Measurements from ENCODE around the gene TNFRSF11A. TPM values are rescaled to one million over a fixed set of nuclear protein-coding genes. Genes with fewer than 3 reads are reported as not detected.

The TNFRSF11A gene
- polyA plus RNA-seq, 10 donors = 2.8 to 4.4 (median 3.6) TPM

DNA sequence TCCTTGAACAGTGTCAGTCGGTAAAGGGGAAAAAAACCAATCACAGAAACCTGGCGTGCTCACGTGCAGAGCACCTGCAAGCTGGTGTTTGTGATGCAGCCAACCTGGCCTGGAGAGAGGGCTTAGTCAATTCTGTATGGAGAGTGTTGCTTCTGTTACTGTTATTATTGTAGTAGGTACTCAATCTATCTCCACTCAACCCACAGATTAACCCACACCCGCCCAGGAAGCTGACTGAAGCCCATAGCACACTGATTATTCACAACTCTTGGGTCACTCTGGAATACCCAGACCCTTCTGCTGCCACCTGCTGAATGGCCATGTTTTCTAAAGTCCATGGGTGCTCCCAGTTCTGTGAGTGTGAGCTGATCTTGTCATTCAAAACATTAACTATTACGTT is 53.9 kb downstream of the TNFRSF11A start:
- no peak for DNase-seq

DNA sequence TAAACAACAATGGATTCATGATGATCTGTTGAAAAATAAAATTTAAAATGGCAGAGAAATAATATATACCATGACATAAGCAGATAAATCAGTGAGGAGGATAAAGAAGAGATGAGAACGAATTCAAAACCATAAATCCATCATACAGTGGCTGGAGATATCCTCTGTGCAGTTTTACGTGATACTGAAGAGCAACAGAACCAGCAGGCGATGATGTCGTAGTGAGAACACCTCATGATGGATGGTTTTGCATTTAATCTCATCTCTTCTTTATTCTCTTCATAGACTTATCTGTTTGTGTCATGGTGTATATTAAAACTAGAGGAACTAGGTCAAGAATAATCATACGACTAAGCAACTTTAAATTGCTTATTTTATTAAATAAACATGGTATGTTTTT is 56.3 kb downstream of the TNFRSF11A start:
- no peak for DNase-seq

DNA sequence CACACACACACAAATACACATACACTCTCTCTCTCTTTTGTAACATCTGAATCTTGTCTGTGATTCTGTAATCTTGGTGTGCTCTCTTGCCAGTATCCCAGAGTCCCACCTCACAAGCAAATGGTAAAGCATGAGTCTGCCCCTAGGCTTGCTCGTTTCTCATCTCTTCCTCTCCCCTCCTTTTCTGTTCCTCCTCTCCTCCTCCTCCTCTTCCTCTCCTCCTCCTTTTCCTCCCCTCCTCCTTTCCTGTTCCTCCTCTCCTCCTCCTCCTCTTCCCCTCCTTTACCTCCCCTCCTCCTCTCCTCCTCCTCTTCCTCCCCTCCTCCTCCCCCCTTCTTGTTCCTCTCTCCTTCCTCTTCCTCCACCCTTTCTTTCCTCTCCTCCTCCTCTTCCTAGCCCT is 59.0 kb downstream of the TNFRSF11A start:
- DNase-seq = no peak

DNA sequence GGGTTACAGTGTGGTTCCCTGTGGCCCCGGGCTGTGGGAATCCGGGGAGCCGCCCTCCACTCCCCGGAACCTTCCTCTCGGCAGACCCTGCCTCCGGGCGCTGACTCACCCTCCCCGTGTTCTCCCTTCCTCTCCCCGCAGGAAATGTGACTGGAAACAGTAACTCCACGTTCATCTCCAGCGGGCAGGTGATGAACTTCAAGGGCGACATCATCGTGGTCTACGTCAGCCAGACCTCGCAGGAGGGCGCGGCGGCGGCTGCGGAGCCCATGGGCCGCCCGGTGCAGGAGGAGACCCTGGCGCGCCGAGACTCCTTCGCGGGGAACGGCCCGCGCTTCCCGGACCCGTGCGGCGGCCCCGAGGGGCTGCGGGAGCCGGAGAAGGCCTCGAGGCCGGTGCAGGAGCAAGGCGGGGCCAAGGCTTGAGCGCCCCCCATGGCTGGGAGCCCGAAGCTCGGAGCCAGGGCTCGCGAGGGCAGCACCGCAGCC is 59.5 kb downstream of the TNFRSF11A start:
- peak in 1 of 3 donors; percentile 38 for DNase-seq

DNA sequence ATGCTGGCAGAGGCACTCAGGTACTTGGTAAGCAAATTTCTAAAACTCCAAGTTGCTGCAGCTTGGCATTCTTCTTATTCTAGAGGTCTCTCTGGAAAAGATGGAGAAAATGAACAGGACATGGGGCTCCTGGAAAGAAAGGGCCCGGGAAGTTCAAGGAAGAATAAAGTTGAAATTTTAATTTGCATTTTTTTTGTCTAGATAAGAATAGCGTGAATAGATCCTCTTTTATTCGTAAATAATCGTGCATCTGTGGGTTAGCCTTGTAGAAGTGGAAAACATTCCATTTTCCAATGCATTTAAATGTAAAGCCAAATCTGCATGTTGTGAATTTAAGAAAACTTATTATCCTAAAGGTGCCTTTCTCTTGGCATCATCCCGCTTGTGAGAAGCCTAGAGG is 61.0 kb downstream of the TNFRSF11A start:
- DNase-seq = no peak

DNA sequence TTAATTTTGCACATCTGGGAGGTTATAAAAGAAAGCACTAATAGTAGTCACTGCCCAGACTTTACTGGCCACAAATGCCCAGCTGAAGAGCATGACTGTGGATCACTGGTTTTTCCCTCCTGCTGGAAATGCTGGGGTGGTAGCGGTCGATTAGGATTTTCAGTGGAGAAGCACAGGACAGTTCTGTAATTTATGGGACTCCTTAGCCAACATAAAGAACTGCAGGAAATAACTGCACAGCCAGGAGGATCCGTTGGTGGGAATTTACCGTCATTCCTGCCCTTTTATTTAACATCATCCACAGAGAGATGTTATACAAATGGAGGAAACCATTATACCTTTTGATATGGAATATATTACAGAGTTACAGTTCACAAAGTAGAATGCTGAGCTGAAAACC is 61.5 kb downstream of the TNFRSF11A start:
- DNase-seq = no peak

DNA sequence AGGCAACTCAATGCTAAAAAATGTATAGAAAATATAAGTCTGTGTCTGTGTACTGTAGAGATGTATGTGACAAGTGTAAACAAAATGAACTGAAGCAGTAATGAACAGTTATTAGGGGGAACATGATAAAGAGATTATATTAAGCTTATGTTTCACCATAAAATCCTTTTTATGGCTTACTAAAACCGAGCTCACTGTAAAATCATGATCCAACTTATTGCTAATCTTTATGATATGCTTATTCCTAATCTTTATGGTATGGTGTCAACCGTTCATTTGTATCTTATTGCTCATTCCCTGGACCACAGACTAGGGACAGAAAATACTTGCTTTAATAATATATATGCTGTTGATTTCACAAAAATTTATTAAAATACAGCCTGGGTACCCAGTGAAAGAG is 62.1 kb downstream of the TNFRSF11A start:
- no peak for DNase-seq

DNA sequence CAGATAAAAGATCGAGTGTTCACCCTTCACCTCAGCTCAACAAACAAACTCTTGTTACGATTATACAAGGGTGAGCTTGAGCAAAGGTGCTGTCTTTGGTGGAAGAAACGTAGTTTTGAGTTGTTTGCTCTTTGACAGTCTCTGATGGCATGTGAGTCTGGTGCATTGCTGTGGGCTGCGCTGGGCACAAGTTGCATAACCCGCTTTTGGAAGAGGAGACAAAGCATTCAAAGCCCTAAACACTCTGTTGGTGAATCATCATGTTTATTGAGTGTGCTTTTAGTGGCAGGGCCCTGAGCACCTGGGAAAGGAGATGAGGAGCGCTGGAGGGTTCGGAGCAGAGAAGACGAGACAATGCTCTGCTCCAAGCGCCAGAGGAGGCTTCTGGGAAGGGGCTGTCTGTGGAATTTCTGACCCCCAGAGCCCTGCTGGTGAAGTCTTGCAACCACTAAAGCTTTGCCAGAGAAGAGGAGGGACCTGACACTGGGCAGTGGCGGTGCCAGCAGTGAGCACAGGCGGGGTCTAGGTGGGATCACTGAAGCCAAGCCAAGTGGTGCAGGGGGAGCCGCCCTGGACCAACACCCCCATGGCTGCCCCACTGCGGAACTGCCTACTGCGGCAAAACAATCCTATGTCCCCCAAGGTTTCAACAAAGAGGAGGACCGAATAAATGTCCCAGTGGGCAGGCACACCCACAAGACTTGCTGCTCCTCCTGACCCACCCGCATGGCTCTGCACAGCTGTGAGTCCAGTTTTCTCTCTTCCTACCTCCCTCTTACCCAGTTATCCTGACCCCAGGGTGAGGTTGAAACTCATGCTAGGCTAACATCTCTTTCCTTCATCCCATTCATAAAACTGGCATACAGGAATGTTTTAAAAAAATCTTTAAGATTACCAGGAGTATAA is 64.0 kb downstream of the TNFRSF11A start:
- no peak for DNase-seq

DNA sequence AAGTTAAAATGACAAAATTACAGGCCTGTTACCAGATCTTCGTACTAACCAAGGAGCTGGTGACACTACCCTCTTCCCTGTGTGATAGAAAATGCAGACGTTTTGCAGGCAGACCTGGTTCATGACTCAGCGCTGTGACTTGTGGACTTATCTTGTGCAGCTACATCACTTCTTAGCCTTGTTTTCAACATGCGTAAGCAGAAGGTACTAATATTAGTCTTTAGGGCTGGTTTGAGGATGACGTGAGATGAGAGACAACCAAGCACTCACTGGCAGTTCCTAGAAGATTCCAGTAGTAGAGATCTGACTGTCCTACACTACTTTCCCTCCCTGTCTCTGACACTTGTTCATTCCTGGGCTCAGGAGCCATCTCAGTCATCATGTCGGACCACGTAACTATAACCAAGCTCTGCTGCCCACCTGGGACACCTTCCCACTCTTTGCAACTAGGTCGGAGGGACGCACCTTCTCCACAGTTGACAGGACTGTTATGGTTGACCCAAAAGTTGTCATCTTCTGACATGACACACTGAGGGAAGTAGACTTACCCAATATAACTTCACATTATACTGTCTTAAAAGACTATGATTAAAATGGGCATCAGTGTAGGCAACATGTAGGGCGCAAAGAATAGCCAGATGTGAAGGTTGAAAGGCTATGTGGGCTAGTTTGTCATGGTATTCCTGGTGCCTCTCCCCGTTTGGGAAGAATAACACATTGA is 64.8 kb downstream of the TNFRSF11A start:
- no peak for DNase-seq

DNA sequence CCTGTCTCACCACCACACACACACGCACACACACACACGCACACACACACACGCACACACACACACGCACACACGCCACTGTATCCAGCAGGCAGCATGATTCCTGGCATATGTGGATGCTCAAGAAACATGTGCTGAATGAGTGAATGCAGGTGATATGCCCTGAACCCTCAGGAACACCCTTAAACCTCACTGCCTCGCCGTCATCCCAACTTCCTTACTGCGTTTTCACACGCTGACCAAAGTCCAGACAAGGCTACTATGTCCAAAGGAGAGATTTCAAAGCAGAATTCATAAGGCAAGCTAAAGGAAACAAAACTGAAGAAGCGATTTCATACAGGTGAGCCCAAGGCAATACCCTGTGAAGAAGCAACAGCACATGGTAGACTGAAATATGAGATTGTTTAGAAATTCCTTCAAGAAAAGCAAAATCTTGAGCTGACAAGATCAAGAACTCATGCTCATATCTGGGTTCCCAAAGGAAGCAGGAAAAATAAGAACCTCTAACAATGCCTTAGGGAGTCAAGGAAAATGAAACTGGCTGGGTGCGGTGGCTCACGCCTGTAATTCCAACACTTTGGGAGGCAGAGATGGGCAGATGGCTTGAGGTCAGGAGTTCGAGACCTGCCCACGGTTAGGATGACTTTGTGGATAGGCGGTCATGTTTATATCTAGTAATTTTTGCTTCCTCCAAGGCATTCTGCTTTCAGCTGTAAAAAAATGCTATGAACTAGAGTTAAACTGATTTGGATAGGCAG is 69.1 kb downstream of the TNFRSF11A start:
- no peak for DNase-seq

DNA sequence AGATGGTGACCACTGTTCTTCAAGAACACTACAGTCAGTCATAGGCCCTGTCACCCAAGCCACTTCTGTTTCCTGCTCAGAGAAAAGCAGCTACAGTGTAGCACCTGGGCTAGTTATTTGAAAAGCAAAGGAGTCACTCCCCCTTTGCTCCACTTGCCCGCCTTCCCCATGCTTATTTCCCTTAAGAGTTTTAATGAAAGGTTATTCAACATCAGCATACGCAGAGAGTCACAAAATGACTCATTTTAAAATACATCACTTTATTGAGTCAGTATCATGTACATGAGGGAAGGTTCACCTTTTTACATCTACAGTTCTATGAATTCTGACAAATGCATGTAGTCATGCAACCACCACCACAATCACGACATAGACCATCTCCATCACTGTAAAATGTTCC is 71.3 kb downstream of the TNFRSF11A start:
- DNase-seq = no peak

DNA sequence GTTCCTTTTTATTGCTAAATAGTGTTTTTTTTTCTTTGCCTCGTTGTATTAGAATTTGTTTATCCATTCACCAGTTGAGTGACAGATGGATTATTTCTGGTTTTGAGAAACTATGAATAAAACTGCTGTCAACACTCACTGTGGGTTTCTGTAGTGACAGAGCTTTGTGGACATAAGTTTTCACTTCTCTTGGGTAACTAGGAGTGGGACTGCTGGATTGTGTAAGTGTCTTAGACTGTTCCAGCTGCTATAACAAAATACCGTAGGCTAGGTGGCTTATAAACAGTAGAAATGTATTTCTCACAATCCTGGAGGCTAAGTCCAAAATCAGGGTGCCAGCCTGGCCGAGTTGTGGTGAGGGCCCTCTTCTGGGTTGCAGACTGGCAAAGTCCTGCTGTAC is 71.9 kb downstream of the TNFRSF11A start:
- no peak for DNase-seq

DNA sequence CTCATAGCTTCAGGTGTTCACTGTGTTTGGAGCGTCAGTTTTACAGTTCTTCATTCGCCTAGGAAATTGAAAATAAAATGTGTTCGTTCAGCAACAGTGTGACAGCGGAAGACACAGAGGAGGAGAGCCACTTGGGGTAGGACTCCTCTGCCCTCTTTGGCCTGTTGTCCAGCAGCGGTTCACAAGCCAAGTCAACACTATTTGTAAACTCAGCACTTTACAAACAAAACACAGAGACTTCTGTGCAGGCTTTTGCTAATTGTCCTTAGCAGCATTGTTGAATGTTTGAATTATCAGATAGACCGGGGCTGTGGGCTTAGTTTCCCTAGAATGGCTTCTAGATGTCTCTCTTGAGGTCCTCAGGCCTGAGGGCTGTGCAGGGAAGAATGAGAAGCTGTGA is 73.2 kb downstream of the TNFRSF11A start:
- DNase-seq = no peak

DNA sequence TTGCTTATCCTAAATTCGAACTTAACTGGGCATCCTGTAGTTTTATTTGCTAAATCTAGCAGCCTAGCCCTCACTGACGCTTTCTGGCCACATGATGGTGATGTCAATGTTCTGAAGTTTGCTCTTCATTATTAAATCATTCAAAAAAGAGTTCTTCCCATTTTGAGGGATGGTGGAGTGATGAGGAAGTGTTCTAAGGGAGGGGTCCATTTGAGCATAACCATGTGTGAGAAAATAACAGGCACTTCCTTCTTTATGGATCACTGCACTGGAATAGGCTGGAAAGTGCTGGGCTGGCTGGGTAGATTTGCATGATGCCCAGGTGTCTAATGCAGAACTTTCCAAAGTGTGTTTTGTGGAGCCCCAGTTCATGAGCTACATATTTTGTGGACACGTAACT is 74.2 kb downstream of the TNFRSF11A start:
- DNase-seq = no peak

DNA sequence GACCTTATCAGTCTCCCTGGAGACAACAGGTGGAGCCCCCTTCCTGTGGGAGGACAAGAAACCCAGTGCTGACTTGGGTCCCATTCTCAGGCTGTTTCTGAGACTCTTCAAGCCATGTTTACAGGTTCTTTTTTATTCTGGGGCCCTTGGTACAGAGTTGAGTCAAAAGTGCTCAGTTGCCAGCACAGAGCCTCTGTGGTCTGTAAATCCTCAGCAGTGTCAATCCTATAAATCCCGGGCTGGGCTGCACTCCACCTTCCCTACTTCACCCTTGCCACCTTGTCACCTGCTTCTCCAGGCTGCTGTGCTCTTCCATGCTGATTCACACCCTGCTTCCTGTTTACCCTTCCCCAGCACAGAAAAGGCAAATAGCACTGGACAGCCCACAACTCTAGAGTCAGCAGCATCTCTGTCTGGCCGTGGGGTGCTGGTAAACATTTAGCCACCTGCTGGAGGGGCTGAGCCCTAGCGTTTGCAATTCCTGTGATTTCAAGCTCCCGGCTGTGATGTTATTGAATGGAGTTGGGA is 74.7 kb downstream of the TNFRSF11A start:
- DNase-seq = no peak

DNA sequence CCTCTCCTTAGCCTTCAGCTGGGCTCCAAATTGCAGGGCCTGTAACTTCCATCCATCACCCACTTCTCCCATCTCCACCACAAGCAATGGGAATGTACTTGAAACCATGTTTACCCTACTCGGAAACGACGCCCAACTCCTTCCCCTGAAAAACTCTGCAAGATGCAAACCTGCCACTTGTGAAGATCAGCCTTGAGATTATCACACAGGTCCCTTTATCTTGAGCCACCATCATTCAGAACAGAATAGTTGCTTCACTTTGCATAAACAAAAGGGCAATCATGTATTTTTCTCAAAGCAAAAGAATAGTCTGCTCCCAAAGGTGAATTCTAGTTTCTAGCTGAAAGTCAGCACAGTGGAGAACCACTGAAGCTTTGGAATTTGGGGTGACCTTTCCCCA is 75.8 kb downstream of the TNFRSF11A start:
- no peak for DNase-seq

DNA sequence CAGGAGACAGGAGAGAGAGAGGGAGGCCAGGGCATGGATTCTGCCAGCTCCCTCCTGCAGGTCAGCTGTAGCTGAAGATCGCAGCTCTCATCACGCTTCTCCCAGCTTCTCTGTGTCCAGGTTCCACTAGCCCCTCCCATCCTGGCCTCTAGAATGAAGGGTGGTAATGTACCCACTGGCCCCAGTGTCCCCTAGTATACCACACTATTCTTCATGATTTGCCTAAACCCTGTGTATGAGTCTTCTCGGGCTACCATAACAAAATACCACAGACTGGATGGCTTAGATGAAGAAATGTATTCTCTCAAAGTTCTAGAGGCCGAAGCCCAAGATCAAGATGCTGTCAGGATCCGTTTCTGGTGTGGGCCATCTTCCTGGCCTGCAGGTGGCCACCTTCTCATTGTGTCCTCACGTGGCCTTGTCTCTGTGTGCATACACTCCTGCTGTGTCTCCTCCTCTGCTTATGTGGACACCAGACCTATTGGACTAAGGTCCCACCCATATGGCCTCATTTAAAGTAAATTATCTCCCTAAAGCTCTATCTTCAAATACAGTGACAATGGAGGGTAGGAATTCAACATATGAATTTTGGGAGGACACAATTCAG is 77.3 kb downstream of the TNFRSF11A start:
- no peak for DNase-seq

DNA sequence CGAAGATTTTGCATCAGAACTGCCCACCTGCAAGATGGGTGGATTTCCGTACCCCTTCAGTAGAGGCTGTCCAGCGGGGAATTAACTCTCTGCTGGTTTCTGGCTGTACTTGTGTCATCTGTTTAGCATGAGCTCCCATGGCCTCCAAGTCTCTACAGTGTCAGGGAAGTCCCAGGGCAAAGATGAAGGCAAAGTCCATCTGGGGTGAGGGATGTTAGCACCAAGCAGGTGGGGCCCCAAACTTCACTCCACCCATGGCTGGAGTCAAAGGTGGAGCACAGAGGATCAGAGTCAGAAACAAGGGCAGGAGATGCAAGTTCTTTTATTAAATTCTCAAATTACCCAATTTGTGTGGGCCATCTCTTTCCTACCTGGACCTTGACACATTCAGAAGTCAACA is 78.0 kb downstream of the TNFRSF11A start:
- no peak for DNase-seq

DNA sequence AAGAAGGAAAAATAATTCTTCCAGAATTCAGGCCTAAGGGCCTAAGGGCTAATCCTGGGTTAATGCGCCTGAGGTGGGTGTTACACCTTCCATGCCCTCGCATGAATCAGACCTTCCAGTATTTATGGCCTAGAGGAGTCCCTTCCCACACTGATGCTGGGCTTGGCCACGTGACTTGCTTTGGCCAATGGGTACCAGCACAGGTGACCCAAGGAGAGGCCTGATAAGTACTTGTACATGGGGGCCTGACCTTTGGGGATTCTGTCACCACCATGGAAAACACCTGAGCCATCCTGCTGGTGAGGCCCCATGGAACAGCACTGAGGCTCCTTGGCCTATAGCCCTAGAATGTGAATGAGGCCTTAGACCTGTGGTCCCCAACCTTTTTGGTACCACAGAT is 79.8 kb downstream of the TNFRSF11A start:
- DNase-seq = no peak

DNA sequence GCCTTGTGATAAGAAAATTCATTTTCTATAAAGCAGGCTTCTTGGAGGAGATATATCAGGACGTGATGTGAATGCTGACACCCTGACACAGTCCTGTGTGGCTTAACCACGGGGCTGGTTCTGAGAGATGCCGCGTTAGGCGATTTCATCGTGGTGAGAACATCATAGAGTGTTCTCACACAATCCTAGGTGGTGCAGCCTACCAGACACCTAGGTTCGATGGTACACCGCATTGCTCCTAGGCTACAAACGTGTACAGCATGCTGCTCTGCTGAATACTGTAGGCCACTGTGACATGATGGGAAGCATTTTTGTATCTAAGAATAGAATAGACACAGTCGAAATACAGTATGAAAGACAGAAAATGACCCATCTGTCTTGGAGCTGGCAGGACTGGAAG is 82.5 kb downstream of the TNFRSF11A start:
- no peak for DNase-seq

DNA sequence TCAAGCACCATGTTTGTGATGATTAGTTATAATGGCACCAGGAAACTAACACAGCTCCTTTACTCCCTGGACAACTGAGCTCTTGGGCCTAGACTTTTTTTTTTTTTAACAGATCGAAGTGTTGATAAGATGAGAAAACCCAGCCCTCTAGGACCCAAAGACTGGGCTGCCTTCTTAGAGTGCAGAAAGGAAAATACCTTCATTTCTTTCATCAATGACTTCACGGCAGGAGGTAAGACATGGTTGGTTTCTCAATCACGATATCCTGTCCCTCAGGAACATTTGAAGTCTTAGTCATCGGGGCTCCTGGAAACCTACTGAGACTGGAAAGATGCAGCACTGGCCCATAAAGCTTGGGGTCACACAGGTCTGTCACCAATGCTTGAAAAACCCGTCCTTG is 84.7 kb downstream of the TNFRSF11A start:
- no peak for DNase-seq

All from muscle of back (tissue), 11 donors.